HCT116 (cell line): Measurements from ENCODE around the gene NXPH2. TPM values are rescaled to one million over a fixed set of nuclear protein-coding genes. Genes with fewer than 3 reads are reported as not detected.
A peak's percentile ranks its signal among the peaks of the same experiment; 100 is the strongest.

ENCODE experiments used
- ATAC-seq: fragments of 200-7000 bp; cut with Tn5 transposase; 2 replicates; pipeline ENCODE4 v1.9.1; 2020; ENCODE audit warnings: mild to moderate bottlenecking, moderate library complexity
- BruUV-seq: library from RNA; stranded (reverse); fragments of 400-500 nt; replicated peaks from 2 replicates; lab custom pipeline; 2021; lab: Mats Ljungman, UMichigan
- CTCF ChIA-PET: fragments of 300-600 bp; sonication (Branson Sonifier 250); formaldehyde crosslinking; loops from one replicate; lab custom pipeline; 2021; ENCODE audit warnings: antibody characterized with exemption; lab: Charles Lee
- POLR2A ChIA-PET: fragments of 300-600, 350-600 bp; sonication (Branson Sonifier 250); formaldehyde crosslinking; loops from one replicate; lab custom pipeline; 2021; ENCODE audit warnings: antibody characterized with exemption; lab: Charles Lee
- RAD21 ChIA-PET, 2 experiments: fragments of 300-600 bp; sonication (Branson Sonifier 250); formaldehyde crosslinking; loops; one replicate each; lab custom pipeline; 2023; ENCODE audit warnings: low total read pairs in 2 of 2; ENCODE audit not compliant: uncharacterized antibody in 2 of 2, unreplicated experiment in 2 of 2, low non-redundant PET in 1 of 2; lab: Charles Lee
- DNase-seq: peaks from one replicate; pipeline ENCODE4 v3.0.0-alpha.2; 2010; ENCODE audit warnings: low read depth, low spot score
- H2AFZ ChIP-seq: fragments of 200-600 bp; shearing (Covaris generic), sonication (generic); 2 replicates; pipeline ENCODE4 v1.6.1; 2017; ENCODE audit warnings: low read depth, mixed run types, mixed read lengths, antibody characterized with exemption, low read length; ENCODE audit not compliant: poor library complexity, severe bottlenecking
- H3K27ac ChIP-seq: 2 replicates; pipeline ENCODE4 v1.5.1; 2012; ENCODE audit warnings: low read depth, low read length
- H3K27me3 ChIP-seq: fragments of 200-600 bp; sonication (generic); 2 replicates; pipeline ENCODE4 v1.6.1; 2016; ENCODE audit warnings: mixed run types, low read length, mixed read lengths; ENCODE audit not compliant: insufficient read depth
- H3K36me3 ChIP-seq, 2 experiments: fragments of 200-500 bp in 1 of 2; fragments of 200-600 bp in 1 of 2; sonication (Bioruptor generic) in 1 of 2; sonication (generic) in 1 of 2; 2 replicates each; pipeline versions ENCODE4 v1.5.1 to v1.6.1; 2014 to 2016; ENCODE audit warnings: low read length in 2 of 2, inconsistent platforms in 1 of 2, mixed read lengths in 1 of 2, mixed run types in 1 of 2; ENCODE audit not compliant: insufficient read depth in 2 of 2, control insufficient read depth in 1 of 2
- H3K4me1 ChIP-seq, 2 experiments: fragments of 200-600 bp in 1 of 2; sonication (generic) in 1 of 2; 2 replicates each; pipeline versions ENCODE4 v1.5.1 to v1.6.1; 2012 to 2017; ENCODE audit warnings: low read length in 2 of 2, inconsistent platforms in 1 of 2, mild to moderate bottlenecking in 1 of 2, mixed read lengths in 1 of 2, mixed run types in 1 of 2, moderate library complexity in 1 of 2; ENCODE audit not compliant: insufficient read depth in 2 of 2, control insufficient read depth in 1 of 2
- H3K4me2 ChIP-seq: fragments of 200-600 bp; sonication (generic); 2 replicates; pipeline ENCODE4 v1.6.1; 2017; ENCODE audit warnings: mixed run types, low read length, mixed read lengths
- H3K4me3 ChIP-seq, 2 experiments: fragments of 200-600 bp in 1 of 2; sonication (generic) in 1 of 2; replicated peaks in 1 of 2; 2 replicates each; pipeline ENCODE4 v1.5.1; 2011 to 2016; ENCODE audit warnings: low read length in 2 of 2, control low read depth in 1 of 2, low read depth in 1 of 2, mild to moderate bottlenecking in 1 of 2, mixed read lengths in 1 of 2, mixed run types in 1 of 2
- H3K79me2 ChIP-seq: fragments of 200-600 bp; sonication (generic); 2 replicates; pipeline ENCODE4 v1.6.1; 2017; ENCODE audit warnings: mild to moderate bottlenecking, mixed run types, low read length, moderate library complexity, mixed read lengths; ENCODE audit not compliant: insufficient read depth
- H3K9ac ChIP-seq: fragments of 200-600 bp; sonication (generic); 2 replicates; pipeline ENCODE4 v1.6.1; 2016; ENCODE audit warnings: low read length, mixed read lengths
- H3K9me2 ChIP-seq: fragments of 200-600 bp; sonication (generic), shearing (Covaris generic); 2 replicates; pipeline ENCODE4 v1.6.1; 2017; ENCODE audit warnings: mixed run types, mild to moderate bottlenecking, moderate library complexity; ENCODE audit not compliant: insufficient read depth
- H3K9me3 ChIP-seq, 2 experiments: fragments of 200-500 bp in 1 of 2; fragments of 200-600 bp in 1 of 2; sonication (Bioruptor generic) in 1 of 2; sonication (generic) in 1 of 2; 2 replicates each; pipeline ENCODE4 v1.6.1; 2014 to 2017; ENCODE audit warnings: low read length in 2 of 2, mixed read lengths in 2 of 2, inconsistent platforms in 1 of 2, low read depth in 1 of 2, mild to moderate bottlenecking in 1 of 2, mixed run types in 1 of 2, moderate library complexity in 1 of 2; ENCODE audit not compliant: control insufficient read depth in 1 of 2, insufficient read depth in 1 of 2
- H4K20me1 ChIP-seq: fragments of 200-600 bp; sonication (generic), shearing (Covaris generic); 2 replicates; pipeline ENCODE4 v1.6.1; 2017; ENCODE audit warnings: mixed run types, mild to moderate bottlenecking, moderate library complexity; ENCODE audit not compliant: insufficient read depth
- CEBPB ChIP-seq: IDR thresholded peaks from 2 replicates; pipeline ENCODE4 v1.6.1; 2012; ENCODE audit warnings: low read depth
- EGR1 ChIP-seq: IDR thresholded peaks from 2 replicates; pipeline ENCODE4 v1.6.1; 2012; ENCODE audit warnings: low read depth
- EZH2phosphoT487 ChIP-seq: fragments of 200-600 bp; IDR thresholded peaks from 2 replicates; pipeline ENCODE4 v1.6.1; 2018; ENCODE audit warnings: antibody characterized with exemption, borderline replicate concordance
- FOSL1 ChIP-seq: IDR thresholded peaks from 2 replicates; pipeline ENCODE4 v1.6.1; 2012; ENCODE audit warnings: low read depth
- POLR2A ChIP-seq: IDR thresholded peaks from 2 replicates; pipeline ENCODE4 v1.7.0; 2011; ENCODE audit warnings: borderline replicate concordance; ENCODE audit not compliant: insufficient read depth, insufficient read length; ENCODE audit errors: extremely low read depth
- POLR2AphosphoS5 ChIP-seq: IDR thresholded peaks from 2 replicates; pipeline ENCODE4 v1.6.1; 2011; ENCODE audit warnings: mild to moderate bottlenecking, low read depth, low read length, moderate library complexity
- RAD21 ChIP-seq: IDR thresholded peaks from 2 replicates; pipeline ENCODE4 v1.6.1; 2012; ENCODE audit warnings: low read depth, mild to moderate bottlenecking
- ZFX ChIP-seq: fragments of 450-650 bp; IDR thresholded peaks from 2 replicates; pipeline ENCODE4 v1.6.1; 2017
- intact Hi-C: fragments of 100-400 bp; cut with micrococcal nuclease; formaldehyde crosslinking; loops from 2 replicates; pipeline ENCODE4 v1.10.0; 2022
- total RNA-seq: library from RNA; stranded (reverse); gene quantifications from one replicate; pipeline ENCODE4 v1.2.1, GENCODE V29; 2021; ENCODE audit not compliant: unreplicated experiment
- TF ChIP-seq, protein P1 (sequence below): IDR thresholded peaks from 2 replicates; pipeline ENCODE4 v1.6.1; 2011; ENCODE audit warnings: mild to moderate bottlenecking, low read length, moderate library complexity; ENCODE audit not compliant: insufficient replicate concordance; ENCODE audit errors: extremely low read depth

The NXPH2 gene
- total RNA-seq, 1 experiment from 2014 or later = not detected

DNA sequence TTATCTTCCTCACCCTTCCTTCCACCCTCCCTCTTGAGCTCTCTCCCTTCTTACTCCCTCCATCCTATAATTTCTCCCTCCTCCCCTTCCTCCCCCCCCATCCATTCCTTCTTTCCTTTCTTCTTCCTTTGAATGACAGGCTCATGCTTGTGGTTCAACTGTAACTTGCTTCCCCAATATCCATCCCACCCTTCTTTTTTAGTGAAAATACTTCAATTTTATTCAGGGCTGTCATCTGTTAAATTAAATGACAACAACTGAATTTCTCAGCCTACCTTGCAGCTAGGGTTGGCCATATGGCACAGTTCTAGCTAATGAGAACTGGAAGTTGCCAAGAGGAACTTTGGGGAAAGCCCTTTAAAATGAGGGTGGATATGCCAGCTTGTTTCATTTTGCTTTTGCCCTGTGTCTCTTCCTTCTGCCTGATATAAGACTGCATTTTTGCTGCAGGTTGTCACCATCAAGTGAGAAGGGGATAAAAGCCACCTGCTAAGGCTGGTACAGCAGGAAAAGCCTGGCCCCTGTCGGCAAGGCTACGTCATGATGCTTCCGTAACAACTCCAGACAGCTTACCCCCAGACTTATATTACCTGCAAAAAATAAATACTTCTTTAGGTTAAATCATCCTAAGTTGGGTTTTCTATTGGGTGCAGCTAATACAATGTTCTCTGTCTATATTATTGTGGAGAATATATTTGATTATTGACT lies 121.8 kb downstream of the NXPH2 start:
- H3K27ac ChIP-seq = no peak overlapping the region
- no peak for ATAC-seq
- CTCF ChIA-PET = no interaction called here

DNA sequence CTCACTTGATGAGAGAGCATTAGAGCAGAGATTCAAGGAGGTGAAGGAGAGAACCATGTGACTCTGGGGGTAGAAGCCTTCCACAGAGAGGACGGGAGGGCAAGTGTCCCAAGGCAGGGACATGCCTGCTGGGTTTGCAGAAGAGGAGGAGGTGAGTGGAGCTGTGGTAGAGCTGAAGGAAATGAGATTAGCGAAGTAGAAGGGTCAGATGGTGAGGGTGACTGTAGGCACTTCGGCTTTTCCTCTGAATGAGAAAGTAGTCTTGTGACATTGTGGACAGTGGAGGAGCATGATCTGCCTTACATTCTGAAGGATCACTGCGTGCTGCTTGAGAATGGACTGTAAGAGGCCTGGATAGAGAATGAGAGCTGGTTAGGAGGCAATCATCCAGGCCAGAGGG lies 126.0 kb downstream of the NXPH2 start:
- DNase-seq (no peak), ATAC-seq (0 out of 2 replicates have a peak, but pooled peaks have one; percentile 11)
- no peak overlapping the region for H2AFZ ChIP-seq
- RAD21 ChIA-PET = no interaction called here
- intact Hi-C loops = no loop called here
- H3K9me3 ChIP-seq = no peaks in the 10 kb centered on the region
- H3K79me2 ChIP-seq = no peaks in the 10 kb centered on the region
- H3K27ac ChIP-seq = no peak overlapping the region
- H3K9me2 ChIP-seq = no peaks in the 10 kb centered on the region
- no peaks in the 10 kb centered on the region for H3K4me1 ChIP-seq
- CTCF ChIA-PET = no interaction called here
- no peaks in the 10 kb centered on the region for H3K27me3 ChIP-seq
- POLR2A ChIA-PET = no interaction called here
- H3K36me3 ChIP-seq = no peaks in the 10 kb centered on the region
- H3K4me2 ChIP-seq = no peak overlapping the region
- BruUV-seq = no TSS peak
- no peak overlapping the region for H3K4me3 ChIP-seq
- H4K20me1 ChIP-seq = no peaks in the 10 kb centered on the region
- TF ChIP-seq POLR2A (no peak), RAD21 (no peak), EZH2phosphoT487 (no peak)
- H3K9ac ChIP-seq = no peak overlapping the region

More for the DNA sequence above, 121.8 kb downstream of the NXPH2 start:
- POLR2A ChIA-PET = no interaction called here
- TF ChIP-seq, protein P1, sequence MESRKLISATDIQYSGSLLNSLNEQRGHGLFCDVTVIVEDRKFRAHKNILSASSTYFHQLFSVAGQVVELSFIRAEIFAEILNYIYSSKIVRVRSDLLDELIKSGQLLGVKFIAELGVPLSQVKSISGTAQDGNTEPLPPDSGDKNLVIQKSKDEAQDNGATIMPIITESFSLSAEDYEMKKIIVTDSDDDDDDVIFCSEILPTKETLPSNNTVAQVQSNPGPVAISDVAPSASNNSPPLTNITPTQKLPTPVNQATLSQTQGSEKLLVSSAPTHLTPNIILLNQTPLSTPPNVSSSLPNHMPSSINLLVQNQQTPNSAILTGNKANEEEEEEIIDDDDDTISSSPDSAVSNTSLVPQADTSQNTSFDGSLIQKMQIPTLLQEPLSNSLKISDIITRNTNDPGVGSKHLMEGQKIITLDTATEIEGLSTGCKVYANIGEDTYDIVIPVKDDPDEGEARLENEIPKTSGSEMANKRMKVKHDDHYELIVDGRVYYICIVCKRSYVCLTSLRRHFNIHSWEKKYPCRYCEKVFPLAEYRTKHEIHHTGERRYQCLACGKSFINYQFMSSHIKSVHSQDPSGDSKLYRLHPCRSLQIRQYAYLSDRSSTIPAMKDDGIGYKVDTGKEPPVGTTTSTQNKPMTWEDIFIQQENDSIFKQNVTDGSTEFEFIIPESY = no peak
- TF ChIP-seq POLR2AphosphoS5 (no peak), FOSL1 (no peak), CEBPB (no peak), EGR1 (no peak), ZFX (no peak)
- Histone ChIP-seq H3K9ac (no peak overlapping the region), H3K4me3 (no peak overlapping the region), H4K20me1 (no peaks in the 10 kb centered on the region), H3K4me2 (no peak overlapping the region), H3K4me1 (no peaks in the 10 kb centered on the region), H3K9me2 (no peaks in the 10 kb centered on the region), H2AFZ (no peak overlapping the region), H3K9me3 (no peaks in the 10 kb centered on the region), H3K79me2 (no peaks in the 10 kb centered on the region), H3K36me3 (no peaks in the 10 kb centered on the region), H3K27me3 (no peaks in the 10 kb centered on the region)
- RAD21 ChIA-PET = no interaction called here
- no peak for DNase-seq
- no TSS peak for BruUV-seq
- intact Hi-C loops = no loop called here
